ENCODE measurements around the gene RUBCNL.

- TF ChIP-seq YY1 (IDR thresholded peaks at IDR 0.05; ENCODE audit: insufficient read depth, insufficient read length) (no peak), SUZ12 (IDR thresholded peaks at IDR 0.05; ENCODE audit: extremely low read depth, insufficient read depth, insufficient read length) (no peak)
Observed at GRCh38 chr13:46296921-46297320, 90.1 kb downstream of the RUBCNL start.

Measured in NT2/D1 (cell line).